DMS79 (cell line): ENCODE measurements around the gene SEC61B.

Source experiments
- DNase-seq: peaks from one replicate; lab custom pipeline; 2025; lab: John Stamatoyannopoulos, UW

Gene SEC61B

GRCh38 chr9:99274495-99274894 lies 52.4 kb downstream of the SEC61B start:
- no peak for DNase-seq
